ENCODE results near the gene CARD14. TPM values are rescaled to one million over a fixed set of nuclear protein-coding genes. Genes with fewer than 3 reads are reported as not detected.
"Not testable (repeated sequence)": the region's sequence is repeated elsewhere in the genome, so short reads cannot be mapped to it uniquely, and the experiment has no call there.

The CARD14 gene
- polyA plus RNA-seq, 4 donors = 0.90 to 1.5 (median 1.2) TPM

DNA sequence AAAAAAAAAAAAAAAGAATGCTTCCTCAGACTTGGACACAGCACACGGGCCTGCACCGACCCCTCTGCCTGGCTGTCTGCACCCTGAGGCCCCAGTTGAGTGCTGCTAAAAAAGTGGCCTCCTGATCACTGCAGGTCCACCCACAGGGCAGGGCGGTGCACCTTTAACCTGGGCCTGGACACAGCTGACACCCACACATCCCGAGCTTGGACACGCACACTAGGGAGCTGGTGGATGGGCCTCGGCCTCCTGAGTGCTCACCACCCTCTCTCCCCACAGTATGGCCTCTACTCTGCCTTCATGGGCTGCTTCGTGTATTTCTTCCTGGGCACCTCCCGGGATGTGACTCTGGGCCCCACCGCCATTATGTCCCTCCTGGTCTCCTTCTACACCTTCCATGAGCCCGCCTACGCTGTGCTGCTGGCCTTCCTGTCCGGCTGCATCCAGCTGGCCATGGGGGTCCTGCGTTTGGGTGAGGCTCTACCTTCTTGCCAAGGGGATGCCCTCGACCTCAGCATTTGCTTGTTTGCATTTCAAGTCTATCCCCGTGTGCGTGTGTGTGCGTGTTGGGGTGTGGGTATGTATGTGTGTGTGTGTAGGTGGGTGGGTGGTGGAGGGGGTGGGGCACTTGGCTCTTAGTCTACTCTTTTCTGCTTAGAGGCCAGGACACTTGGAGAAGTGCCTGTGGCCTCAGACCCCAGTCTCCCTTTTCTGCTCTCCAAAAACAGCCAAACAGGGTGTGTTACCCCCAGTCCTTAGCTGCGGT is 52.7 kb downstream of the CARD14 start:
- DNase-seq (ENCODE audit: low read depth in 4 of 4, low spot score in 3 of 4) = no peak

DNA sequence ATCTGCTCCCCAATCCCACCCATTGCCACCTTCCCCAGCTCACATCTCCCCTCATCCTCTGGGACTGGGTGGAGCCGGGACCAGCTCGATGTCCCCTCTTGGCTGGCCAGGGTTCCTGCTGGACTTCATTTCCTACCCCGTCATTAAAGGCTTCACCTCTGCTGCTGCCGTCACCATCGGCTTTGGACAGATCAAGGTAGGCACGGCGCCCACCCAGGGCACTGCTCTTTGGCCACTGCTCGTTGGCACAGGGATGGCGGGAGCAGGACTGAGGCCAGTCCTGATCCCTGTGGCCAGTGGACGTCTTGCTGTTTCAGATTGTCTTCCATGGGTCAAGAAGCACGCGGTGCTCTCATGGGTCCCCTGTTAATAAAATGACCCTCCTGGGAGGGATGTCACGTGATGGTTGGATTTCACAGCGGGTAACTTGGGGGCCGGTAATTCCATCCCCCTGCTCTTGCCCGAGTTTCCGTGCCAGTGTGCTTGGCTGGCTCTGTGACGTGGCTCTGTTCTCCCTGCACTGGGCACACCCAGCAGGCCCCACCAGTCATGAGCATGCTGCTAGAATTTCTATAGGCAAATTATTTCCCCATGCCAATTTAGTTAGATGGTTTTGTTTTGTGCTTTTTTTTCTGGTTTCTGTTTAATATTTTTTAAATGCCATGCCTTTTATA is 53.4 kb downstream of the CARD14 start:
- DNase-seq (ENCODE audit: low read depth in 4 of 4, low spot score in 3 of 4) = no peak

DNA sequence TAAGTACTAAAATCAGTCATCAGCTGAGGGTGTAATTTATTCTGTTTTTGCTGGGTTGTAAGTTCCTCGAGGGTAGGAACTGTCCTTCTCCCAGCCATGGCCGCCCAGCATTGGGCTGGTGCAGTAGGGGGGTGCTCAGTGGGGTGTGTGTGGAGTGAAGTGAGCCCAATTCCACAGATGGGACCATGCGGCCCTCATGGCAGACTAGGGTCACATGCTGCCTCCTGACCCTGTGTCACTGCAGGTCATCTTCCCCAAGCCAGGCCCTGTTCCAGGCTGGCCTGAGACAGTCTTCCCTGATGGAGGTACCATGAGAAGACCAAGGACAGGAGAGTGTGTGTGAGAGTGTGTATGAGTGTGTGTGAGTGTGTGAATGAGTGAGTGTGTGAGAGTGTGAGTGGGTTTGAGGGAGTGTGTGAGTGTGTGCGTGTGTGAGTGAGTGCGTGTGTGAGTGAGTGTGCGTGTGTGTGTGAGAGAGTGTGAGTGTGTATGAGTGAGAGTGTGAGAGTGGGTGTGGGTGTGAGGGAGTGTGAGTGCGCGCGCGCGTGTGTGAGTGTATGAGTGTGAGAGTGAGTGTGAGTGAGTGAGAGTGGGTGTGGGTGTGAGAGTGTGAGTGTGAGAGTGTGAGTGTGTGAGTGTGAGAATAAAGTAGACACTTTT is 54.1 kb downstream of the CARD14 start:
- DNase-seq (ENCODE audit: low read depth in 4 of 4, low spot score in 3 of 4) = no peak

DNA sequence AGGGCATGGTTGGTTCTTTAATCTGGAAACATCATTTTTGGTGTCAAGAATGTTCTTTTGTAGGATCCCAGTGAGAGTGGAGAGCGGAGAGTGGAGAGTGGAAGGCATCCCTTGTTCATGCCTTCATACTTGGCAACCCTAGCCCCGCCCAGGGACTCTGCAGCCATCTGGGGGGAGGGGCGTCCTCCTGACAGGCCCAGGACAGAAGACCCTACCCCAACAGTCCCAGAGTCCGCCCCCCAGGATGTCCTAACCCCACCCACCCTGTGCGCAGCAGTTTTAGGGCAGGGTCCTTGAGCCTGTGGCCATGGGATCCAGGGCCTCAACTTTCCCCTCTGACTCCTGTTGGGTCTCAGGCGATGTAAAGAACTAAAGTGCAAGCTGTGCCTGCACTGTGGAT is 54.9 kb downstream of the CARD14 start:
- DNase-seq (ENCODE audit: low read depth in 4 of 4, low spot score in 3 of 4) = no peak

DNA sequence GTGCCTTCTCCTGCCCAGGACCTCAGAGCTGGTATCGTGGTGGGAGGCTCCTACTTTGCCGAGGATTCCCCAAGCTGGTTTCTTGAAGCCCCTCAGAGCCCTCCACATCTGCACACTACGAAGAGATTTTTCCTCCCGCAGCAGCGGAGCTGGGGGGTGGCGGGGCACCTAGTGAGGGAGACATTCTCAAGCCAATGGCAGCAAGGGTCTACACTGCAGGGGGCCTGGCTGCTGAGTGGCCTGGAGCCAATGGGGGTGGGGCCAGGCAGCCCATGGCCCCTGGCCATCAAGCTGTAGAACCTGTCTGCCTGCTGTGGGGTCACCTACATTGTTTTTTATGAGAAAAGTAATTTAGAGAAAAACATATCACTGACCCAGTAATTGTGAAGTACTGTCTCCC is 55.4 kb downstream of the CARD14 start:
- DNase-seq (ENCODE audit: low read depth in 4 of 4, low spot score in 3 of 4) = no peak

DNA sequence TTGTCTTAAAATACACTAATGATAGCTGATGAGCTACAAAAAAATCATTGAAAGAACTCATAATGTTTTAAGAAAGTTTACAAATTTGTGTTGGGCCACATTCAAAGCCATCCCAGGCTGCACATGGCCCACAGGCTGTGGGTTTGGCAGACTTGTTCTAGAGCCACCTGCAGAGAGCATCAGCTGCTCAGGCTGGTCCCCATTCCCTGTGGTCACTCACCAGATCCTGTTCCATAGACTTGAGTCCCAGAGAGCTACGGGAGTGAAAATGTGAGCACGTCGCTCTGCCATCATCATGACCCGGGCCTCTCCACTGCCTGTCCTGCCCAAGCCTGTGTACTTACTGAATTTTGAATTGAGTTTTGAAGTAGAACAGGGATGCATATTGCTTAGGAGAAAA is 57.3 kb downstream of the CARD14 start:
- no peak for DNase-seq (ENCODE audit: low read depth in 4 of 4, low spot score in 3 of 4)

DNA sequence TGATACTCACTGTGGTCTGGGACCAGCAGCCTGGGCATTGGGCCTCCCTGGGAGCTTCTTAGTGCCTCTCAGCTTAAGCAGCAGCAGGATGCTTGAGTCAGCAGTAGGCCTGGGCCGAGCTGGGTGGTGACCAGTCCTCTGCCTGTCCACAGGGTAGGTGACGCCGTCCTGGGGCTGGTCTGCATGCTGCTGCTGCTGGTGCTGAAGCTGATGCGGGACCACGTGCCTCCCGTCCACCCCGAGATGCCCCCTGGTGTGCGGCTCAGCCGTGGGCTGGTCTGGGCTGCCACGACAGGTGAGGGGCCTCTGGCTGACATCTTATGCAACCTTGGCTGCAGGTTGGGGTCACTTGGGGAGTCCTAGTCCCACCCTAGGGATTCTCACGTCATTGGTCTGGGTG is 57.8 kb downstream of the CARD14 start:
- DNase-seq (ENCODE audit: low read depth in 4 of 4, low spot score in 3 of 4) = no peak

DNA sequence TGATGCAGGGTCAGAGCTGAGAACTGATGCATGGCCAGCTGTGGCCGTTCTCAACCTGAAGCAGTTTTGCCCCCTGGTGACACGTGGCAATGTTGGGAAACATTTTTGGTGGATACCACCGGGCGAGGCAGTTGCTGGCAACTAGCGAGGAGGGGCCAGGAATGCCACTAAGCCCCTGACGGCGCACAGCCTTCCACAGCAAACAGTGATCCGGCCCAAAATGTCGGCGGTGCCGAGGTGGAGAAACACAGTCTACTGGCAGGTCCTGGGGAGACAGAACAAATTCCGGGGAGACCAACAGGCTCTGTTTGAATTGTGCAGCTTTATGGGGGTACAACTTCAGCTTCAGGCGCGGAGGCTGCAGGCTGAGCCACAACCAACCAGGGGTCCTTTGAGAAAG is 58.6 kb downstream of the CARD14 start:
- DNase-seq (ENCODE audit: low read depth in 4 of 4, low spot score in 3 of 4) = no peak

DNA sequence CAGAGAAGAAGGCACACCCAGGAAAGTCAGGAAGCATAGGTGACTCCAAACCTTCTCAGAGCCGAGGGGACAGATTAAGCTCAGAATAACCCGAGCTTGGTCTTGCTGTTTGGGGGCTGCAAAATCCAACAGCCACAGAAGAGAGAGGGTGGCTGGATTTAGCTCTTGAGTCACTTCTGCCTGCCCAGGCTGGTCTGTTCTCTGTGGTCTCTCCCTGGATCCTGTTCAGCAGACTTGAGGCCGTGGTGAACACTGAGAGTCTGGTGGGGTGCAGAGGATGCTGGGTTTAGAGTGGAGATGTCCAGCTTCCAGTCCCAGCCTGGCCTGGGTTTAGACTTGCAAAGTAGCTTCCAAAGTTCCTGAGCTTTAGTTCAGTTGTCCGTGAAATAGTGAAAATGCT is 59.2 kb downstream of the CARD14 start:
- no peak for DNase-seq (ENCODE audit: low read depth in 4 of 4, low spot score in 3 of 4)

DNA sequence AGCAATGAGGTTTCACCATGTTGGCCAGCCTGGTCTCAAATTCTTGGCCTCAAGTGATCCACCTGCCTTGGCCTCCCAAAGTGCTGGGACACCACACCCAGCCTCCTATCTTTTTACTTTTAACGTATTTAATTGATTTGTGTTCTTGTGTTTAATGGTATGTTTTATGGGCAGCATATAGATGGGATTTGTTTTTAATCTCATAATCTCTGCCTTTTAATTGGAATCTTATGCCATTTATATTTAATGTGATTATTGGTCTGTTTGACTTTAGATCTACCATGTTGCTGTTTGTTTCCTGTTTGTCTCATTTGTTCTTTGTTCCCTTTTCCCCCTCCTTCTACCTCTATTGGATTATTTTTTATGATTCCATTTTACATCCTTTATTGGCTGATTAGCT is 62.6 kb downstream of the CARD14 start:
- no peak for DNase-seq (ENCODE audit: low read depth in 4 of 4, low spot score in 3 of 4)

DNA sequence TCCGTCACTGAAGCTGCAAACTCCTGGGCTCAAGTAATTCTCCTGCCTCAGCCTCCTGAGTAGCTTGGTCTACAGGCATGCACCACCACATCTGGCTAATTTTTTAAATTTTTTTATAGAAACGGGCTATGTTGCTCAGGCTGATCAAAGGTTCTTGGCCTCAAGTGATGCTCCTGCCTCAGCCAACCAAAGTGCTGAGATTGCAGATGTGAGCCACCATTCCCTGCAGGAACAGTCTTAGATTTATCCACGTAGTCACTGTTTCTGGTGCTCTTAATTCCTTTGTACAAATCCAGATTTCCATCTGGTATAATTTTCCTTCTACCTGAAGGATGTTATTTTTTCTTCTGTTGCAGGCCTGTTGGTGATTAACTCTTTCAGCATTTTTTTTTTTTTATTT is 63.4 kb downstream of the CARD14 start:
- DNase-seq (ENCODE audit: low read depth in 4 of 4, low spot score in 3 of 4) = no peak

DNA sequence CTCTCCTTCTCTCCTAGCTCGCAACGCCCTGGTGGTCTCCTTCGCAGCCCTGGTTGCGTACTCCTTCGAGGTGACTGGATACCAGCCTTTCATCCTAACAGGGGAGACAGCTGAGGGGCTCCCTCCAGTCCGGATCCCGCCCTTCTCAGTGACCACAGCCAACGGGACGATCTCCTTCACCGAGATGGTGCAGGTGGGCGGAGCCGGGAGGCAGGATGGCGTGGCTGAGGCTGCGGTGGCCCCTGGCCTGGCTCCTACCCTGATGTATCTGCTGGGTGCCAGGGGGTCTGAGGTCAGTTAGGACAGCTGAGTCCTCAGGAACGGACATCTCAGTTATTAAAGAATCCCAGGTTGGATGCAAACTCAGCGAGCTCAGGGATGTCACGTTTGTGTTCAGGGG is 67.1 kb downstream of the CARD14 start:
- no peak for DNase-seq (ENCODE audit: low read depth in 4 of 4, low spot score in 3 of 4)

DNA sequence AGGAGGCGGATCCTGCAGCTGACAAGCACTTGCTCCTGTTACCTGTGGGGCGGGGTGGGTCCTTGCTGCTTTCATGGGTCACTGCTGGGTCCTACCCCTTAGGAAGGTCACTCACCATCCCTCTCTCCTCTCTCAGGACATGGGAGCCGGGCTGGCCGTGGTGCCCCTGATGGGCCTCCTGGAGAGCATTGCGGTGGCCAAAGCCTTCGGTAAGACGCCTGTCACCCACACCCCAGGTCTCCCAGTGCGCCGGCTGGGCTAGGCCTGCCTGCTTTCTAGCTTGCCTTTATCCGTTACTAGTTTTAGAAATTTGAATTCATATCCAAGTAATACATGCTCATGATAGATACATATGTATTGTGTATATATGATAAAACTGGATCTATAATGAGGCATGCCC is 67.6 kb downstream of the CARD14 start:
- no peak for DNase-seq (ENCODE audit: low read depth in 4 of 4, low spot score in 3 of 4)

DNA sequence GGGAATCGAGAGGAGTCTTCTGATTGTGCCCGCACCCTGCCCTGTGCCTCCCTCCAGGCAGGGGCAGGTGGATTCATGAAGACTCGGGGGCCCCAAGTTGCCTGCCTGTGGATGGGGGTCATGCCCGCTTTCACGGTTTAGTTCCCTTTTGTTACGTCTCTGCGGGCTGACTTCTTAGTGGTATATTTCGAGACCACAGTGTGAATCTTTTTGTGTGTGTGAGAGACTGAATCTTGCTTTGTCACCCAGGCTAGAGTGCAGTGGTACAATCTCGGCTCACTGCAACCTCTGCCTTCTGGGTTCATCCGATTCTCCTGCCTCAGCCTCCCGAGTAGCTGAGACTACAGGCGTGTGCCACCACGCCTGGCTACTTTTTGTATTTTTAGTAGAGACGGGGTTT is 72.7 kb downstream of the CARD14 start:
- no peak for DNase-seq (ENCODE audit: low read depth in 4 of 4, low spot score in 3 of 4)

DNA sequence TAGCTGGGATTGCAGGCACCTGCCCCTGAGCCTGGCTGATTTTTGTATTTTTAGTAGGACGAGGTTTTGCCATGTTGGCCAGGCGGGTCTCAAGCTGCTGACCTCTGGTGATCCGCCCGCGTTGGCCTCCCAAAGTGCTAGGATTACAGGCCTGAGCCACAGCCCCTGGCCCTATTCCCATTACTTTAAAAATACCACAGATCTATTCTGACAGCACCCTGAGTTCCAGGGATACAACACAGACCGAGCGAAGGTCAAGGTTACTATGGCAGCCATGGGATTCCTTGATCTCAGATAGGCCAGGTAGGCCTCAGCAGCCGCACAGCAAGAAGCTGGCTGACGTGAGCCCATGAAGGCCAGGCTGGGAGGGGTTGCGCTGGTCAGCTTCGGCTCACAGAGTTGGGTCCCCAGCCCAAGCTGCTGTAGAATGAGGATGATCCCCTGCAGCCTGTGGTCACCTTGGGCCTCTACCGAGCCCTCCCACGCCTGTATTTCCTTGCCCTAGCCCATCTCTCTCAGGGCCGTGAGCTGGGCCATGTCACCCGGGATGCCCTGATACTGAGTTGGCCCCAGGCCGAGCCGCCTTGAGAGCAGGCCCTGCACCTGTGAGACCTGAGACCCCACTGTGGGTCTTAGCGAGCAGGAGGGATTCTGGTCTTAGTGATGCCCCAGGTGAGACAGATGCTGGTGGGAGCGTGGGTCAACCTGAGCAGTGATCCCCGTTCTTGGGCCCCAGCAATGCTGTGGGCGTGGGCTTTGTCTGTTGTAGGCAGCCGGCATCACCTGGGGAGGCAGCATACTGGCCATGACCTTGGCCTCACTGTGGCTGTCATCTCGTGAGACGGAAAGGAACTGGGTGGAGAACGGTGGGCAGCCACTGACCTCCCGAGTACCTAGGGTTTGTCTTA is 74.0 kb downstream of the CARD14 start:
- no peak for DNase-seq (ENCODE audit: low read depth in 4 of 4, low spot score in 3 of 4)

DNA sequence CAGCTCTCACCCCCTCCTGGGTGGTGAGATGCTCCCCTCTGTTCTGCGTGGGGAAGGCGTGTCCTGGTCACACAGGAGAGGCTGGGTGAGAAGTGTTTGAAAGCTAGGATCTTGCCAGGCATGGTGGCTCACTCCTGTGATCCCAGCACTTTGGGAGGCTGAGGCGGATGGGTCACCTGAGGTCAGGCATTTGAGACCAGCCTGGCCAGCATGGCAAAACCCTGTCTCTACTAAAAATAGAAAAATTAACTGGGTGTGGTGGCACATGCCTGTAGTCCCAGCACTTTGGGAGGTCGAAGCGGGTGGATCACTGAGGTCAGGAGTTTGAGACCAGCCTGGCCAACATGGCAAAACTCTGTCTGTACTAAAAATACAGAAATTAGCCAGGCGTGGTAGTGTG is 74.6 kb downstream of the CARD14 start:
- DNase-seq (ENCODE audit: low read depth in 4 of 4, low spot score in 3 of 4) = not testable (repeated sequence)

DNA sequence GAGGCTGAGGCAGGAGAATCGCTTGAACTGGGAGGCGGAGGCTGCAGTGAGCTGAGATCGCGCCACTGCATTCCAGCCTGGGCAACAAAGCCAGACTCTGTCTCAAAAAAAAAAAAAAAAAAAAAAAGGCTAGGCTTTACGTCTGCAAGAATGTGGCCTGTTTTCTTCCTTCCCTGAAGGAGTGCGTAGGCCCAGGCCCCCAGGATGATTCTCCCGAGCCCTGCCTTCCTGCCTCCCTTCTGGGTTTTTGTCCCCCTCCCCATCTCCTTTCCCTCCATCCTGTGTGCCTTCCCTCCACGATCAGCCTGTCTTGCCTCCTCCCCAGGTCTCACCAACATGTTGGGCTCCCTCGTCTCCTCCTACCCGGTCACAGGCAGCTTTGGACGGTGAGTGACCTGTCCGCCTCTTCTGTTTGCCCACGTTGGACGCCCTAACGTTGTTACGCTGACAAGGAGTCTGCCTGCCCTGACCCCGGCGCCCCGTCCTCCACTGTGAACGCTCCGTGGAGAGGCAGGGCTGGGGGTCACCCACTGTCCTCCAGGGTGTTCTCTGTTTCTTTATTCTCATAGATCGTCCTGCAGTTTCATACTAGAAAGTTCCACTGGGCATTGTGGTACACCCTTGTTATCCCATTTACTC is 75.2 kb downstream of the CARD14 start:
- no peak for DNase-seq (ENCODE audit: low read depth in 4 of 4, low spot score in 3 of 4)

DNA sequence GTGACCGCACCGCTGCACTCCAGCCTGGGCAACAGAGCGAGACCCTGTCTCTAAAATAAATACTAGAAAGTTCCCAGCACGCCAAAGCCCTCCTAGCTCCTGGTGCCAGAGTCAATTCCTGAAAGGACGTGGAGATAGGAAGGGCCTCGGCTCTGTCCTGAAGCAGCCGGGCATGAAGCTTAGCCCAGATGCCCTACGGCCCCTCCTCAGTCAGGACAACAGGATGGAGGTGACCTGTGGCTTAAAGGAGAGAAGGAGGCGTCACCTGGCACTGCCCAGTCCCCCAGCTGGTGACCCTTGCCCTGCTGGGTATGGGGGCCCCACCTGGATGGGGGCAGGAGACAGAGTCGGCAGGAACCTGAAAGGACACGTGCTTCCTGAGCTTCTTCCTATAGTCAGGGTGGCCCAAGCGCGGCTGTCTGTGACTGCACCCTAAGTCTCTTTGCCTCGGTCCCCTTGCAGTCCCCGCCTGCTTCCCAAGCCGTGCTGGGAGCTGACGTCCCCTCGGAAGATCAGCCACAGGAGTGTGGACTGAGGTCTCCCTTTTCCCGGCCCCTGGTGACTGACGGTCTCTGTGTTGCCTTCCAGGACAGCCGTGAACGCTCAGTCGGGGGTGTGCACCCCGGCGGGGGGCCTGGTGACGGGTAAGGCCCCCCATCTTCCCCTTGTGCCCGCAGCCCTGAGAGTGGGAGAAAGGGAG is 75.9 kb downstream of the CARD14 start:
- no peak for DNase-seq (ENCODE audit: low read depth in 4 of 4, low spot score in 3 of 4)

DNA sequence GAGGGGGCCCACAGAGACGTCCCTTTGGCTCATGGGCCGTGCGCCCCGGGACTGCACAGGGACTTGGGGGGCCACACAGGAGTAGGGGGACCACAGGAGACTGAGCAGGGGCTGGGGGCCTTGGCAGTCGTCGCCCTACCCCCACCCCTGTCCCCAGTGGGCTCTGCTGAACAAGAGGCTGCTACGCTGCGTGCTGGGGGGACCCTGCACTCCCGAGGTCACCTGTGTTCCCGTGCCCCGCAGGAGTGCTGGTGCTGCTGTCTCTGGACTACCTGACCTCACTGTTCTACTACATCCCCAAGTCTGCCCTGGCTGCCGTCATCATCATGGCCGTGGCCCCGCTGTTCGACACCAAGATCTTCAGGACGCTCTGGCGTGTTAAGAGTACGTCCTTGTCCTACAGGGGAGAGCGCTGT is 76.4 kb downstream of the CARD14 start:
- no peak for DNase-seq (ENCODE audit: low read depth in 4 of 4, low spot score in 3 of 4)

DNA sequence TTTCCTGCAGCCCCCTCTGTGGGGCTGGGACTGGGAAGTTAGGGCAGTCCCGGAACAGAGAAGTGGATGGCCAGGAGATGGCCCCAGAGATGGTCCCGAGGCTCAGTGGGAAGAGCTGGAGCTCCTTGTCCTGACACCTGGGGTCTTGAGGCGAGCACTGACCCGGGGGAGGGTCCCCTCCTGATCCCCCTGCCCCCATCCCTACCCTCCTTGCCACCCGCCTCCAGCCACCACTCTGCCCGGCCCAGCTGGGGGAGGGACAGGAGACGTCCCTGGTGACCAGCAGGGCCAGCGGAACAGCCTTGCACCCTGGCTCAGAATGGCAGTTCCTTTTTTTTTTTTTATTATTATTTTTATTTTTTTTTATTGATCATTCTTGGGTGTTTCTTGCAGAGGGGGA is 76.9 kb downstream of the CARD14 start:
- DNase-seq (ENCODE audit: low read depth in 4 of 4, low spot score in 3 of 4) = no peak

All from right renal pelvis (tissue), 4 donors.